Upper lobe of left lung (tissue), 6 donors: ENCODE data around the gene TAPBPL. TPM values are rescaled to one million over a fixed set of nuclear protein-coding genes. Genes with fewer than 3 reads are reported as not detected.

ENCODE experiments used
- ATAC-seq, 2 donors: fragments of 200-7000 bp; cut with Tn5 transposase; one replicate each; pipeline ENCODE4 v1.9.1; 2022; ENCODE audit warnings: mild to moderate bottlenecking in 2 of 2, moderate library complexity in 2 of 2; ENCODE audit not compliant: low FRiP score in 2 of 2
- DNase-seq, 2 donors: peaks; one replicate each; pipeline ENCODE4 v3.0.0-alpha.2; 2019 to 2020
- H3K27ac ChIP-seq, 4 donors: fragments of 200-600 bp; sonication (generic); one replicate each; pipeline ENCODE4 v1.5.1; 2016 to 2019
- H3K27me3 ChIP-seq, 4 donors: fragments of 200-600 bp; sonication (generic); one replicate each; pipeline ENCODE4 v1.5.1; 2017 to 2019
- H3K36me3 ChIP-seq, 4 donors: fragments of 200-600 bp; sonication (generic); one replicate each; pipeline ENCODE4 v1.5.1; 2016 to 2019
- H3K4me1 ChIP-seq, 4 donors: fragments of 200-600 bp; sonication (generic); one replicate each; pipeline ENCODE4 v1.5.1; 2018 to 2019
- H3K4me3 ChIP-seq, 4 donors: fragments of 200-600 bp; sonication (generic); one replicate each; pipeline ENCODE4 v1.5.1; 2017 to 2019; ENCODE audit warnings: mild to moderate bottlenecking in 2 of 4, moderate library complexity in 1 of 4
- H3K9me3 ChIP-seq, 4 donors: fragments of 200-600 bp; sonication (generic); one replicate each; pipeline ENCODE4 v1.5.1; 2018 to 2019
- CTCF ChIP-seq, 6 experiments: fragments of 450-650 bp in 4 of 6; fragments of 200-600 bp in 2 of 6; sonication (generic) in 2 of 6; IDR thresholded peaks; one replicate each; pipeline ENCODE4 v1.5.1; 2016 to 2019; ENCODE audit warnings: antibody characterized with exemption in 6 of 6
- EP300 ChIP-seq, 4 donors: sonication (generic); formaldehyde crosslinking; IDR thresholded peaks; one replicate each; pipeline ENCODE4 v1.5.1; 2017; ENCODE audit warnings: antibody characterized with exemption in 4 of 4, control low read depth in 2 of 4
- POLR2A ChIP-seq, 4 donors: fragments of 450-650 bp; IDR thresholded peaks; one replicate each; pipeline ENCODE4 v1.5.1; 2016 to 2017; ENCODE audit warnings: antibody characterized with exemption in 4 of 4, mild to moderate bottlenecking in 2 of 4
- POLR2AphosphoS5 ChIP-seq, 2 donors: sonication (generic); formaldehyde crosslinking; IDR thresholded peaks; one replicate each; pipeline ENCODE4 v1.5.1; 2017; ENCODE audit warnings: antibody characterized with exemption in 2 of 2
- WGBS, 2 donors: methylation state at CpG; one replicate each; pipeline ENCODE4 v1.1.5; 2017 to 2018; 5-methylcytosine and 5-hydroxymethylcytosine counted together
- total RNA-seq, 6 donors: library from RNA; depleted of rRNA in 4 of 6; stranded (reverse); fragments of >200 nt in 4 of 6; gene quantifications; one replicate each; pipeline versions ENCODE4 v1.1.0 to v1.2.1, GENCODE V29; 2016 to 2021
- donor health status: DM: no; HTN: no; CAD: no; lungs with moderate emphysema.
- donor health status: DM: no; HTN: yes; CAD: no; lungs with severe emphysema.

The TAPBPL gene
- total RNA-seq, 6 donors from 2014 or later: 32.6 to 71.5 (median 46.9) TPM

GRCh38 chr12:6468283-6468575, 16.4 kb downstream of the TAPBPL start:
- Histone ChIP-seq H3K9me3 (no peaks in the 10 kb centered on the region), H3K4me3 (no peak overlapping the region), H3K27ac (no peak overlapping the region), H3K27me3 (no peaks in the 10 kb centered on the region), H3K36me3 (peaks cover 0 to 30% (median 17%) of the 10 kb centered on the region in 4 donors), H3K4me1 (peaks cover 13 to 50% (median 26%) of the 10 kb centered on the region in 4 donors)
- DNase-seq (no peak), ATAC-seq (no peak)
- no peak for TF ChIP-seq POLR2AphosphoS5 (IDR thresholded peaks at IDR 0.05)
- no peak for TF ChIP-seq POLR2A (IDR thresholded peaks at IDR 0.05)
- no peak for TF ChIP-seq EP300 (IDR thresholded peaks at IDR 0.05)
- TF ChIP-seq CTCF (IDR thresholded peaks at IDR 0.05): no peak

- Histone ChIP-seq H3K27me3 (no peaks in the 10 kb centered on the region), H3K4me1 (peaks cover 13 to 42% (median 20%) of the 10 kb centered on the region in 4 donors), H3K4me3 (peak overlapping the region in 2 of 4 donors; percentile 67 to 76), H3K9me3 (no peaks in the 10 kb centered on the region), H3K36me3 (peaks cover 0 to 22% (median 9%) of the 10 kb centered on the region in 4 donors), H3K27ac (peak overlapping the region in 1 of 4 donors; percentile 88)
- ATAC-seq (no peak), DNase-seq (no peak)
- 64 to 72% methylated on average over 6 of the region's 6 CpGs for WGBS, 2 donors
- TF ChIP-seq CTCF (IDR thresholded peaks at IDR 0.05) (no peak), EP300 (IDR thresholded peaks at IDR 0.05) (no peak), POLR2AphosphoS5 (IDR thresholded peaks at IDR 0.05) (no peak), POLR2A (IDR thresholded peaks at IDR 0.05) (no peak)
Measured at GRCh38 chr12:6469092-6469491, 17.2 kb downstream of the TAPBPL start.

GRCh38 chr12:6469609-6470374, 17.9 kb downstream of the TAPBPL start:
- H3K4me3 ChIP-seq: peak overlapping the region; percentile 48 to 76 (median 58)
- DNase-seq: no peak
- no peaks in the 10 kb centered on the region for H3K27me3 ChIP-seq
- H3K36me3 ChIP-seq: peaks cover 0 to 15% (median 3%) of the 10 kb centered on the region in 4 donors
- peaks cover 13 to 36% (median 20%) of the 10 kb centered on the region in 4 donors for H3K4me1 ChIP-seq
- WGBS, 2 donors: 32 to 54% methylated on average over 7 to 12 of the region's 16 CpGs
- no peaks in the 10 kb centered on the region for H3K9me3 ChIP-seq
- peak overlapping the region; percentile 77 to 95 (median 90) for H3K27ac ChIP-seq
- TF ChIP-seq EP300 (IDR thresholded peaks at IDR 0.05) (no peak), POLR2A (IDR thresholded peaks at IDR 0.05) (no peak)
- no peak for ATAC-seq

- DNase-seq: peak; percentile 97 to 99
- ATAC-seq: peak; percentile 98 to 99
- 0 to 1% methylated on average over 2 to 42 of the region's 69 CpGs for WGBS, 2 donors
- Histone ChIP-seq H3K4me3 (peak within 1 kb of the TSS; percentile 48 to 76 (median 58)), H3K4me1 (peaks cover 13 to 35% (median 20%) of the 10 kb centered on the region in 4 donors), H3K27ac (peak within 1 kb of the TSS; percentile 77 to 95 (median 90)), H3K27me3 (no peaks in the 10 kb centered on the region), H3K36me3 (peaks cover 0 to 10% (median 1%) of the 10 kb centered on the region in 4 donors), H3K9me3 (no peaks in the 10 kb centered on the region)
- TF ChIP-seq POLR2A (IDR thresholded peaks at IDR 0.05) (peak; percentile 82 to 100 (median 98)), CTCF (IDR thresholded peaks at IDR 0.05) (peak in 4 of 6 experiments; percentile 26 to 53 (median 40)), POLR2AphosphoS5 (IDR thresholded peaks at IDR 0.05) (peak; percentile 97 to 100), EP300 (IDR thresholded peaks at IDR 0.05) (peak in 1 of 4 donors; percentile 37)
Measured at GRCh38 chr12:6470375-6471163, 18.7 kb downstream of the TAPBPL start, which contains the start of gene VAMP1. VAMP1 (minus strand) TSS chr12:6470677; CDS start chr12:6470531, 146 bp downstream.

- H3K27me3 ChIP-seq: no peaks in the 10 kb centered on the region
- no peaks in the 10 kb centered on the region for H3K9me3 ChIP-seq
- H3K4me3 ChIP-seq: no peak overlapping the region
- ATAC-seq (no peak), DNase-seq (no peak)
- 71 to 92% methylated on average over 1 of the region's 1 CpG for WGBS, 2 donors
- H3K27ac ChIP-seq: no peak overlapping the region
- H3K36me3 ChIP-seq: no peaks in the 10 kb centered on the region
- peaks cover 13 to 32% (median 20%) of the 10 kb centered on the region in 4 donors for H3K4me1 ChIP-seq
- TF ChIP-seq POLR2AphosphoS5 (IDR thresholded peaks at IDR 0.05) (no peak), POLR2A (IDR thresholded peaks at IDR 0.05) (no peak), EP300 (IDR thresholded peaks at IDR 0.05) (no peak), CTCF (IDR thresholded peaks at IDR 0.05) (no peak)
Measured at GRCh38 chr12:6471989-6472360, 20.1 kb downstream of the TAPBPL start.
